NCI-H2227 (cell line): ENCODE data around the gene CNGB1.
"Not testable (repeated sequence)": the region's sequence is repeated elsewhere in the genome, so short reads cannot be mapped to it uniquely, and the experiment has no call there.

Source experiments
- DNase-seq: peaks from one replicate; lab custom pipeline; 2025; ENCODE audit not compliant: unreplicated experiment; lab: John Stamatoyannopoulos, UW

The CNGB1 gene

GRCh38 chr16:57911743-57912142, 59.2 kb downstream of the CNGB1 start:
- DNase-seq, result no peak

GRCh38 chr16:57910696-57911095, 60.2 kb downstream of the CNGB1 start:
- DNase-seq, result no peak

GRCh38 chr16:57908409-57908987, 62.4 kb downstream of the CNGB1 start:
- DNase-seq, result no peak

GRCh38 chr16:57906382-57907316, 64.3 kb downstream of the CNGB1 start:
- no peak for DNase-seq

- DNase-seq, result no peak
Measured at GRCh38 chr16:57904101-57904500, 66.8 kb downstream of the CNGB1 start.

GRCh38 chr16:57903656-57904055, 67.3 kb downstream of the CNGB1 start:
- DNase-seq, result no peak

GRCh38 chr16:57901480-57902069, 69.4 kb downstream of the CNGB1 start:
- DNase-seq, result no peak

- DNase-seq, result no peak
Measured at GRCh38 chr16:57900796-57901479, 70.0 kb downstream of the CNGB1 start.

GRCh38 chr16:57899771-57900661, 70.9 kb downstream of the CNGB1 start:
- peak; percentile 58 for DNase-seq

- no peak for DNase-seq
Measured at GRCh38 chr16:57898961-57899360, 72.0 kb downstream of the CNGB1 start.

GRCh38 chr16:57897996-57898395, 72.9 kb downstream of the CNGB1 start:
- no peak for DNase-seq

- no peak for DNase-seq
Measured at GRCh38 chr16:57897053-57897784, 73.7 kb downstream of the CNGB1 start.

GRCh38 chr16:57895081-57895547, 75.8 kb downstream of the CNGB1 start:
- DNase-seq, result not testable (repeated sequence)

- DNase-seq, result no peak
Measured at GRCh38 chr16:57894390-57895080, 76.4 kb downstream of the CNGB1 start.

GRCh38 chr16:57893559-57894389, 77.2 kb downstream of the CNGB1 start:
- DNase-seq, result no peak

GRCh38 chr16:57893217-57893558, 77.7 kb downstream of the CNGB1 start:
- DNase-seq, result no peak

GRCh38 chr16:57892447-57893096, 78.4 kb downstream of the CNGB1 start:
- DNase-seq, result no peak

- DNase-seq, result no peak
Measured at GRCh38 chr16:57892041-57892440, 78.9 kb downstream of the CNGB1 start.
